ENCODE measurements around the gene EXOC4.

The EXOC4 gene

GRCh38 chr7:133961724-133962123 is 708.8 kb downstream of the EXOC4 start:
- no peaks in the 10 kb centered on the region for H3K9me3 ChIP-seq (ENCODE audit: control insufficient read depth in 2 of 2, low read length in 2 of 2)
- H3K4me1 ChIP-seq (ENCODE audit: control insufficient read depth in 2 of 2, insufficient read depth in 2 of 2, low read length in 2 of 2): no peaks in the 10 kb centered on the region
- no peaks in the 10 kb centered on the region for H3K27me3 ChIP-seq (ENCODE audit: control insufficient read depth in 2 of 2, insufficient read depth in 2 of 2, low read length in 2 of 2)
- H3K27ac ChIP-seq (ENCODE audit: low read depth in 2 of 2, low read length in 2 of 2): no peak overlapping the region
- H3K4me3 ChIP-seq (ENCODE audit: low read length in 2 of 2): no peak overlapping the region
- H3K36me3 ChIP-seq (ENCODE audit: control insufficient read depth in 2 of 2, insufficient read depth in 2 of 2, low read length in 2 of 2): no peaks in the 10 kb centered on the region
- no peak overlapping the region for H3K9ac ChIP-seq (ENCODE audit: low read depth in 1 of 2, low read length in 2 of 2)

GRCh38 chr7:133962646-133963045 is 709.8 kb downstream of the EXOC4 start:
- H3K27me3 ChIP-seq (ENCODE audit: control insufficient read depth in 2 of 2, insufficient read depth in 2 of 2, low read length in 2 of 2): no peaks in the 10 kb centered on the region
- no peak overlapping the region for H3K27ac ChIP-seq (ENCODE audit: low read depth in 2 of 2, low read length in 2 of 2)
- no peaks in the 10 kb centered on the region for H3K36me3 ChIP-seq (ENCODE audit: control insufficient read depth in 2 of 2, insufficient read depth in 2 of 2, low read length in 2 of 2)
- no peaks in the 10 kb centered on the region for H3K9me3 ChIP-seq (ENCODE audit: control insufficient read depth in 2 of 2, low read length in 2 of 2)
- H3K4me1 ChIP-seq (ENCODE audit: control insufficient read depth in 2 of 2, insufficient read depth in 2 of 2, low read length in 2 of 2): no peaks in the 10 kb centered on the region
- H3K4me3 ChIP-seq (ENCODE audit: low read length in 2 of 2): no peak overlapping the region
- H3K9ac ChIP-seq (ENCODE audit: low read depth in 1 of 2, low read length in 2 of 2): no peak overlapping the region

GRCh38 chr7:133963629-133964028 is 710.8 kb downstream of the EXOC4 start:
- no peak overlapping the region for H3K4me3 ChIP-seq (ENCODE audit: low read length in 2 of 2)
- H3K27me3 ChIP-seq (ENCODE audit: control insufficient read depth in 2 of 2, insufficient read depth in 2 of 2, low read length in 2 of 2): no peaks in the 10 kb centered on the region
- no peaks in the 10 kb centered on the region for H3K9me3 ChIP-seq (ENCODE audit: control insufficient read depth in 2 of 2, low read length in 2 of 2)
- no peak overlapping the region for H3K9ac ChIP-seq (ENCODE audit: low read depth in 1 of 2, low read length in 2 of 2)
- H3K4me1 ChIP-seq (ENCODE audit: control insufficient read depth in 2 of 2, insufficient read depth in 2 of 2, low read length in 2 of 2): no peaks in the 10 kb centered on the region
- no peak overlapping the region for H3K27ac ChIP-seq (ENCODE audit: low read depth in 2 of 2, low read length in 2 of 2)
- no peaks in the 10 kb centered on the region for H3K36me3 ChIP-seq (ENCODE audit: control insufficient read depth in 2 of 2, insufficient read depth in 2 of 2, low read length in 2 of 2)

- Histone ChIP-seq H3K9me3 (ENCODE audit: control insufficient read depth in 2 of 2, low read length in 2 of 2) (no peaks in the 10 kb centered on the region), H3K27me3 (ENCODE audit: control insufficient read depth in 2 of 2, insufficient read depth in 2 of 2, low read length in 2 of 2) (no peaks in the 10 kb centered on the region), H3K9ac (ENCODE audit: low read depth in 1 of 2, low read length in 2 of 2) (no peak overlapping the region), H3K27ac (ENCODE audit: low read depth in 2 of 2, low read length in 2 of 2) (no peak overlapping the region), H3K36me3 (ENCODE audit: control insufficient read depth in 2 of 2, insufficient read depth in 2 of 2, low read length in 2 of 2) (no peaks in the 10 kb centered on the region), H3K4me3 (ENCODE audit: low read length in 2 of 2) (no peak overlapping the region), H3K4me1 (ENCODE audit: control insufficient read depth in 2 of 2, insufficient read depth in 2 of 2, low read length in 2 of 2) (no peaks in the 10 kb centered on the region)
Measured at GRCh38 chr7:133971625-133972024, 718.7 kb downstream of the EXOC4 start.

- no peaks in the 10 kb centered on the region for H3K36me3 ChIP-seq (ENCODE audit: control insufficient read depth in 2 of 2, insufficient read depth in 2 of 2, low read length in 2 of 2)
- H3K4me3 ChIP-seq (ENCODE audit: low read length in 2 of 2): no peak overlapping the region
- no peak overlapping the region for H3K27ac ChIP-seq (ENCODE audit: low read depth in 2 of 2, low read length in 2 of 2)
- H3K27me3 ChIP-seq (ENCODE audit: control insufficient read depth in 2 of 2, insufficient read depth in 2 of 2, low read length in 2 of 2): no peaks in the 10 kb centered on the region
- no peaks in the 10 kb centered on the region for H3K9me3 ChIP-seq (ENCODE audit: control insufficient read depth in 2 of 2, low read length in 2 of 2)
- H3K4me1 ChIP-seq (ENCODE audit: control insufficient read depth in 2 of 2, insufficient read depth in 2 of 2, low read length in 2 of 2): no peaks in the 10 kb centered on the region
- H3K9ac ChIP-seq (ENCODE audit: low read depth in 1 of 2, low read length in 2 of 2): no peak overlapping the region
Measured at GRCh38 chr7:133973710-133974109, 720.8 kb downstream of the EXOC4 start.

- no peaks in the 10 kb centered on the region for H3K4me1 ChIP-seq (ENCODE audit: control insufficient read depth in 2 of 2, insufficient read depth in 2 of 2, low read length in 2 of 2)
- no peak overlapping the region for H3K9ac ChIP-seq (ENCODE audit: low read depth in 1 of 2, low read length in 2 of 2)
Measured at GRCh38 chr7:133975130-133975529, 722.3 kb downstream of the EXOC4 start.

GRCh38 chr7:133976140-133976539 is 723.3 kb downstream of the EXOC4 start:
- Histone ChIP-seq H3K9me3 (ENCODE audit: control insufficient read depth in 2 of 2, low read length in 2 of 2) (no peaks in the 10 kb centered on the region), H3K4me3 (ENCODE audit: low read length in 2 of 2) (no peak overlapping the region), H3K9ac (ENCODE audit: low read depth in 1 of 2, low read length in 2 of 2) (no peak overlapping the region), H3K27me3 (ENCODE audit: control insufficient read depth in 2 of 2, insufficient read depth in 2 of 2, low read length in 2 of 2) (no peaks in the 10 kb centered on the region), H3K36me3 (ENCODE audit: control insufficient read depth in 2 of 2, insufficient read depth in 2 of 2, low read length in 2 of 2) (no peaks in the 10 kb centered on the region), H3K4me1 (ENCODE audit: control insufficient read depth in 2 of 2, insufficient read depth in 2 of 2, low read length in 2 of 2) (no peaks in the 10 kb centered on the region), H3K27ac (ENCODE audit: low read depth in 2 of 2, low read length in 2 of 2) (no peak overlapping the region)

More at GRCh38 chr7:133975130-133975529, 722.3 kb downstream of the EXOC4 start:
- Histone ChIP-seq H3K9me3 (ENCODE audit: control insufficient read depth in 2 of 2, low read length in 2 of 2) (no peaks in the 10 kb centered on the region), H3K4me3 (ENCODE audit: low read length in 2 of 2) (no peak overlapping the region), H3K36me3 (ENCODE audit: control insufficient read depth in 2 of 2, insufficient read depth in 2 of 2, low read length in 2 of 2) (no peaks in the 10 kb centered on the region), H3K27me3 (ENCODE audit: control insufficient read depth in 2 of 2, insufficient read depth in 2 of 2, low read length in 2 of 2) (no peaks in the 10 kb centered on the region), H3K27ac (ENCODE audit: low read depth in 2 of 2, low read length in 2 of 2) (no peak overlapping the region)

GRCh38 chr7:133977409-133978274 is 724.8 kb downstream of the EXOC4 start:
- Histone ChIP-seq H3K36me3 (ENCODE audit: control insufficient read depth in 2 of 2, insufficient read depth in 2 of 2, low read length in 2 of 2) (no peaks in the 10 kb centered on the region), H3K4me3 (ENCODE audit: low read length in 2 of 2) (no peak overlapping the region)

GRCh38 chr7:133978502-133979295 is 725.8 kb downstream of the EXOC4 start:
- no peaks in the 10 kb centered on the region for H3K4me1 ChIP-seq (ENCODE audit: control insufficient read depth in 2 of 2, insufficient read depth in 2 of 2, low read length in 2 of 2)
- no peaks in the 10 kb centered on the region for H3K36me3 ChIP-seq (ENCODE audit: control insufficient read depth in 2 of 2, insufficient read depth in 2 of 2, low read length in 2 of 2)
- no peak overlapping the region for H3K4me3 ChIP-seq (ENCODE audit: low read length in 2 of 2)
- no peaks in the 10 kb centered on the region for H3K27me3 ChIP-seq (ENCODE audit: control insufficient read depth in 2 of 2, insufficient read depth in 2 of 2, low read length in 2 of 2)
- H3K9me3 ChIP-seq (ENCODE audit: control insufficient read depth in 2 of 2, low read length in 2 of 2): no peaks in the 10 kb centered on the region
- H3K9ac ChIP-seq (ENCODE audit: low read depth in 1 of 2, low read length in 2 of 2): no peak overlapping the region
- H3K27ac ChIP-seq (ENCODE audit: low read depth in 2 of 2, low read length in 2 of 2): no peak overlapping the region

More at GRCh38 chr7:133977409-133978274, 724.8 kb downstream of the EXOC4 start:
- Histone ChIP-seq H3K27me3 (ENCODE audit: control insufficient read depth in 2 of 2, insufficient read depth in 2 of 2, low read length in 2 of 2) (no peaks in the 10 kb centered on the region), H3K9ac (ENCODE audit: low read depth in 1 of 2, low read length in 2 of 2) (no peak overlapping the region), H3K9me3 (ENCODE audit: control insufficient read depth in 2 of 2, low read length in 2 of 2) (no peaks in the 10 kb centered on the region), H3K27ac (ENCODE audit: low read depth in 2 of 2, low read length in 2 of 2) (no peak overlapping the region), H3K4me1 (ENCODE audit: control insufficient read depth in 2 of 2, insufficient read depth in 2 of 2, low read length in 2 of 2) (no peaks in the 10 kb centered on the region)

- Histone ChIP-seq H3K27me3 (ENCODE audit: control insufficient read depth in 2 of 2, insufficient read depth in 2 of 2, low read length in 2 of 2) (no peaks in the 10 kb centered on the region), H3K9me3 (ENCODE audit: control insufficient read depth in 2 of 2, low read length in 2 of 2) (no peaks in the 10 kb centered on the region), H3K4me3 (ENCODE audit: low read length in 2 of 2) (no peak overlapping the region)
Measured at GRCh38 chr7:133980804-133981203, 727.9 kb downstream of the EXOC4 start.

More at GRCh38 chr7:133980804-133981203, 727.9 kb downstream of the EXOC4 start:
- Histone ChIP-seq H3K9ac (ENCODE audit: low read depth in 1 of 2, low read length in 2 of 2) (no peak overlapping the region), H3K4me1 (ENCODE audit: control insufficient read depth in 2 of 2, insufficient read depth in 2 of 2, low read length in 2 of 2) (no peaks in the 10 kb centered on the region), H3K27ac (ENCODE audit: low read depth in 2 of 2, low read length in 2 of 2) (no peak overlapping the region), H3K36me3 (ENCODE audit: control insufficient read depth in 2 of 2, insufficient read depth in 2 of 2, low read length in 2 of 2) (no peaks in the 10 kb centered on the region)
